AG08396 (cell line): Measurements from ENCODE around the gene AGTRAP.

Source experiments
- DNase-seq: peaks from one replicate; pipeline ENCODE4 v3.0.0; 2012; ENCODE audit warnings: low spot score, mixed read lengths

The AGTRAP gene

DNA sequence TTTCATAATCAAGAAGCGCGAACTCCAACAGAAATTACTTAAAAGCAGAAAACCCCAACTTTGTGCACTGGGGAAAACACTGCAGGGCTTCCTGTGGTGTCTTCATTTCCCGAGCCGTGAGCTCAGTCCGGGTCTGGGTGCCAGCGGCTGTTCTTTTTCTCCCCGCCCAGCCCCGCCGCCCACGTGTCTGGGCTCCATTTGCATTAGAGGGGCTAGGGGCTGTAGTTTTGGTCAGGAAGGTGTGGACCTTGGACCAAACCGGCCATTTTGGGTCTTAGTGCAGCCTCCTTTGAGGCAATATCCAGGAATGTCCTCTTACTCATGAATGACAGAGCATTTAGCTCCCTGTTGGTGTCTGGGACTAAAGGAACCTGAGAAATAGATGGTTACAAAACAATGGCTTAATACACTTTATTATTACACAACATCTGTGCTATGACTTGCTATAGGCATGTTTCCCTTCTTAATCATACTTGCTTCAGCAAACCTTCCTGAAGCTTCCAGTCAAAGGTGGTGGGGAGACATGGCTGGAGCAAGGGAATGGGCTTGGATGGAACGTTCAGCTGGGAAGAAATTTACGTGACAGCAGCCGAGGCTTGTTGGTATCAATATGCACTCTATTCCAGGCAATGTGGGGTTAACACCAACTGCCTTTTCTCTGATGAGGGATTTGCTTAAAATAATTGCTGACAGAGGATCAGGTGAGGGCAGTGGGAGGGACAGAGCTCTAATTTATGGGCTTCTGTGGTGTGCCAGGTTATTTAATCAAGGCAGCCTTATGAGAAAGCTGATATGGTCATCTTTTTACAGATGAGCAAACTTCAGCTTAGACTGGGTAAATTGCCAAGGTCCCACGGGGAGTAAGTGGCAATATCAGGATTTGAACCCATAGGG lies 1.1 kb downstream of the AGTRAP start:
- DNase-seq, result peak; percentile 75

DNA sequence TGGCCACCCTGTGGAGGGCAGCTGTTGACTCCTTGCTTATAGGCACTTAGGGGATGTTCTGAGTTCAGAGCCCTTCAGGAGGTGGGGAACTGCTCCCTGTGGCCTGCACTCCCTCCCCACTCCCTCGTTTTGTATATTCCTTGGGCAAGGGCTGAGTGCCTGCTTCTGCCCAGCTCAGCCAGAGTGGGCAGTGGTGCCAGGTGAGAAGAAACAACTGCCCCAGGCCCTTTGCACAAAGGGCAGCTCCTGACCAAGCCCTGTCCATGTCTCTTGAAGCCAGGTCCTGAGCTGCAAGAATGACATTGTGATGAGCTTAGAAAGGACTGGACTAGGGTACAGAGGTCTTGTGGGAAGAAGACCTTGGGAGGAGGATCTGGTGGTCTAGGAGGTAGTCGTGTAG lies 2.2 kb downstream of the AGTRAP start:
- no peak for DNase-seq

DNA sequence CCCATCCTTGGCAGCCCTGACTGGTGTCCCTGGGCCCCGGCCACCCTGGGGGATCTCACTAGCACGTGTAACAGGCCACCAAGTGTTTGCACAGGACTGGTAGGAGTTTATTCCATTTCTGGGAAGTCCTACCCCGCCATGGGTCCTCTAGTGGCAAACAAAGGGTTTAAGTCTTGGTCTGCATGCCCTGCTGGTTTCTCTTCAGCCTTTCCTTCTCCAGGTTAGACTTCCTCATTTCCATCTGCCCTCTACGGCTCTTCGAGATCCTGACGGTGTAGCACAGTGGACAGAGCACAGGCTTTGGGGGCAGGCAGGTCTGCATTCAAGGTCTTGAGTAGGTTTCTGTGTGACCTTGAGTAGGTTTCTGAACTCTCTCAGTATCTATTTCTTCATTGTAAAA lies 2.8 kb downstream of the AGTRAP start:
- DNase-seq, result no peak

DNA sequence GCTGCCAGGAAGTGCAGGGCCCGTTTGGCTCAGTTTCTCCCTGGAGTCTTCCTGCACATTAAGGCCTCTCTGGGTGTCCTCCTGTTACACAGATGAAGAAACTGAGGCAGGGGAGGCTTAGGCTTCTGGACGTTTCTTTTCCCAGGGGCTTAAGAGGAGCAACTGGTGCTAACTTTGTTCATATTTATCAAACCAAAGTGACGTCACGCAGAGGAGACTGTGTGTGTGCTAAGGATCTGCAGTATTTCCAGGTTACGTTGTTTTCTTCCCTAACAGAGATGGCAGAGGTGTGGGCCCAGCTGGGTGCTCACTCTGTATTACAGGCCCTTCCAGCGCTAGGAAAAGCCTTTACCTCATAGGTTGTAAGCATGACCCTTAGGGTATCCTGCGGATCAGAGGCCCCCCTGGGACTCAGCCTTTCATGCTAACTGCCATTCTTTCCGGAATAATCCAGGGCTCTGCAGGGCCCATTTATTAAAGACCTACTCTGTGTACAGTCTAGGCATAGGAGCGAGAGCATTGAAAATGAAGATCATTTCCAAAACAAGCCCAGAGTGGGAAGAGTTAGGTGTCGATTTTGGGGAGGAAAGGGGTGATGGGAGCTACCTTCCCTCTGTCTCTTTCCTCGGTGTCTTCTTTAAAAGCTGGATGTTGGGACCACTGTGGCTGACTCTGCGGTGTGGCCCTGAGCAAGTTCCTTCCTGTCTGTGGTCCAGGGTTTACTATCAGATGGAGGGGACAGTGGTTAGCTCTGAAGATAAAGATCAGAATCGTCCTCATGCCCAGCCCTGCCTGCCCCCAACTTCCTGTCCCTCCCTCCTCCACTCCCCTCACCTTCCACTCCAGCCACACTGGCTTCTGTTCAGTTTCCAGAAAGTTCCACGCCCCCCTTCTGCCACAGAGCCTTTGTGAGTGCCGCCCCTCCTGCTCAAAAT lies 4.6 kb downstream of the AGTRAP start:
- no peak for DNase-seq

DNA sequence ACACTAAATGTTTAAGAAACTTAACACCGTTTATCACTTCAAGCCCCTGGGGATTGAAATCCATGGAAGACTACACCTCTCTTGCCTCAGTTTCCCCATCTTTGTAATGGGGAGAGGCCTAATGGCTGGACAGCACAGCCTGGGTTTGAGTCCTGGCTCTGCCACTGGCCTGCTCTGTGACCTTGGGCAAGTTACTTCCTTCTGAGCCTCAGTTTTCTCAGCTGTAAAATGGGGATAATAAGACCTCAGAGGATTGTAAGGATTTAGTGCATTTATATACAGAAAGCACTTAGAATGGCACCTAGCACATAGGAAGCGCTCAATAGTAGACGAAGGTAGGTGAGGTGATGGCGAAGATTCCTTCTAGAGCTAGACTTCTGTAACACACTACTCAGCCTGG lies 5.5 kb downstream of the AGTRAP start:
- DNase-seq, result no peak

DNA sequence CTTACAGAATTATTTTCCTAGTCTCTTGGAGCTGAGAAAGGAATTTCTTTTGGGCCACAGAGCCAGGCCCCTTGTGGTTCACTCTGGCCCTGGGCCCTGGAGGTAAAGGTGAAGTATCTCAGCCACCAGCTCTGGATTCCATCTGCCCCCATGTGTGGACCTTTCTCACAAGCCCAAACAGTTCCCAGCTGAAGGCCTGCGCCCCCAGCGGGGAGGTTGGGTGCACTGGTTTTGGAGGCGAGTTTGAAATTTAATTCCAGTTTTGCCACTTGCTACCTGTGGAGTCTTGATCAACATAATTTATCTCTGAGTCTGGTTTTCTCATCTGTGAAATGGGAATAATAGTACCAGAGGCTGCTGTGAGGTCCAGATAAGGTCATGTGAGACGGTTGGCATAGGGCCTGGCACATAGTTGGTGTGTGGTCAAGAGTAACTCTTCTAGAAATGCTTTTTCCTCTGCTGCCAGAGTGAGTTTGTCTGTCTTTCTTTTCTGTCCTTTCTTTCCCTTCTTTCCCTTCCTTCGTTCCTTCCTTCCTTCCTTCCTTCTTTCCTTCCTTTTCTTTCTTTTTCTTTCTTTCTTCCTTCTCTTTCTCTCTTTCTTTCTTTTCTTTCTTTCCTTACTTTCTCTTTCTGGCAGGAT lies 6.1 kb downstream of the AGTRAP start:
- DNase-seq, result no peak

DNA sequence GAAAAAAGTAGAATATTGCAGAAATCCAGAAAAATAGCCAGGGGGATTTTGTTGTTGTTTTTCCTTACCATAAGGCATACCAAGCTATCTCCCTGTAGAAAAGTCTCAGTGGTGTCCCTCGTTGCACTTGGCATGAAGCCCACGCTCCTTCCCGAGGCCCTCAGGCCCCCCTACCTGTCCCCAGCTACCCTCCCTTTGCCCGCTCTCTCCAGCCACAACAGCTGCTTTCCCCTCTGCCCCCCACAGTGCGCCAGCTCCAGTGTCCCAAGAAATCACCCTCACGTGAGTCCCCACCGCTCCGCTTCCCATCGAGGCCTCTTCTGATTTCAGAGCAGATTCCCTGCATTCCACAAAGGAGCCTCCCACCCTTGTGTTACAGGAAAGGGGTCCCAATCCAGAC lies 8.4 kb downstream of the AGTRAP start:
- DNase-seq, result no peak

DNA sequence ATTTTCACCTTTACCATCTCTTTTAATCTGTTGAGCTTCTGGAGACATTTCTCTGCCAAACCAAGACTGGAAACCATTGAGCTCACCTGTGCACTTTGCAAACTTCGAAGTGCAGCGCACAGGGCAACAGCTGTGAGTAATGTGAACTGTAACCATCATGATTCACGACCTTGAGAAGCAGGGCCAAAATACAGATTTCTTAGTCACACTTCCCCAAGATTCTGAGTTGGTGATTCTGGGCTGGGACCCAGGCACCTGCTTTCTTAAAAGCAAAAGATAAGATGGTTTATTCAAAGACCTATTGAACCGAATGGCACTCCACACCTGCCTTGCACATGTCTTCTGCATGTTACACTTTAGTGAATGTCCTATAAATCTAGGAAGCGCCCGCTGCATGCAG lies 10.2 kb downstream of the AGTRAP start:
- DNase-seq, result no peak

DNA sequence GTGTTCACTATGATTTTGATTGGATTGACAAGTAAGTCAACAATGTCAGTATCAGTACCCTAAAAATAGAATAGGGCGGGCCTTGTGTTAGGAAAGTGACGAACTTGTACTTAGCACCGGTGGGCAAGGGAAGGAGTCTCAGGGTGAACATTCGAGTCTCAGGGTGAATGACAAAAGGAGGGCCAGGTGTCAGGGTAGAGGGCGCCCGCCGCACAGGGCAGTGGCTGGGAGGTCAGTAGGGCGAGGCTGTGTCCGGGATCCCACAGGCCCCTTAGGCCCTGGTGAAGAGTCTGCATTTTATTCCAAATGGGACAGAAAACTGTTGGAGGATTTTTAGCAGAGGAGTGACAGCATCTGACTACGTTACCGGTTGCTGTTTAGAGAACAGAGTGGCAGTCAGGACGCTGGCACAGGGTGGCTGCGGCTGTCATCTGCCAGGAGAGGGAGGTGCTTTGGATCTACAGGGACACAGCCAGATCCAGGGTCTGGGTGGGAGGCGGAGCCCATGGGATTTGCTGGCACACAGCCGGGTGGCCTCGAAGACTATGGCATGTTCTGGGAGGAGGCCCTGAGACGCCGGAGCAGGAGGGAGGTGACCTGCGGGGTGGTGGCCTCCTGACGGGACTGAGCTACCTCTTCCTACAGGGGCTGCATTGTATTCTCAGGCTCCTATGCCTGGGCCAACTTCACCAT lies 11.0 kb downstream of the AGTRAP start:
- DNase-seq, result no peak

DNA sequence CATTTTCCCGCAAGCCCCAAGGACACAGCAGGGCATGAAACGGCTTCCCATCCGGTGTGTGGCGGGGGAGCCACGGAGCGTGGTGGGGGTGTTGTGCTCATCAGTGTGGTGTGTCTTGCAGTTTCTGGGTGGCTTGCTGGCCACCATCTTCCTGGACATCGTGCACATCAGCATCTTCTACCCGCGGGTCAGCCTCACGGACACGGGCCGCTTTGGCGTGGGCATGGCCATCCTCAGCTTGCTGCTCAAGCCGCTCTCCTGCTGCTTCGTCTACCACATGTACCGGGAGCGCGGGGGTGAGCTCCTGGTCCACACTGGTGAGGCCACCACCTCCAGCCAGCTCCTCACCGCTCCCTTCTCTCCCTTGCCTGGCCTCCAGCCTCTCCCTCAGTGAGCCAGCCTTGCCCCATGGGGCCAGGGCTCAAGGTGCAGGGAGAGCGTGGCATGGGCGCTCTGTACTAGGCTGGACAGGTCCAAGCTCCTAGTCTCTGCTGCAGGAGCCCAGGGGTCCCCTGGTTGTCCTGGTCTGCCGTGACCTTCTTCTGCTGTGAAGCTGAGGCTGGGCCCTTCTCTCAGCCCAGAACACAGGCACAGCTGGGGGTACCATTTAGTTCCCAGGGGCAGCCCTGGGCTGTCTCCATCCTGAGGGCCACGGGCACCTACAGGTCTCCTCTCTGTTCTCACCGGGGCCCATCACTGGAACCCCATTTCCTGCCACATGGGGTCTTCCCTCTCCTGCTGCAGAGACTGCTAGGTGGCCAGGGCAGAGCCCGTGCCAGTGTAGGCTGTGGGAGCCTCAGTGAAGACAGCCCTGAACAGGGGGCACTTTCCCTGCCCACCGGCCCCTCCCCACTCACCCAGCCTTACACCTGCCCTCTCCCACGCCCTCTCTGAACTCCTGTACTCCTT lies 12.6 kb downstream of the AGTRAP start:
- DNase-seq, result no peak

DNA sequence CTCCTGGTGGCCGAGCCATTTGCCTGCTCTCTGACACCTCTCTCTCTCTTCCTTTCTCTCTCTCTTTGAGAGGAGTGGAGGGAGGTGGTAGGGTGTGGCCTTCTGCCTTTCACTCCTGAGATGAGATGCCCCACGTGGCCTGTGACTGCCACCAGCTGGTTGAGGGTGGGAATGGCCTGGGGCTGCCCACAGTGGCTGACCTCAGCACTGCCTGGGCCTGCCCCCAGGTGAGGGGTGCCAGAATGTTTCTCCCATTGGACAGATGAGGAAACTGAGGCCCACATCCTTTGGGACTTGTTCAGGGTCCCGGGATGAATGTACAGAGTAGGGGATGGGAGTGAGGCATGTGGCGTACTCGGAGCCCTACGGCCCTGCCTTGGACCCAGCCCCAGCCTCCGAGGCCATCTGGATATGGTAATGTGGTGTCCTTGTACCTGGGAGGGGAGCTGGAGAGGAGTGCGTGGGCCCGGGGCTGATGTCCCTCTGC lies 13.3 kb downstream of the AGTRAP start:
- peak; percentile 79 for DNase-seq

DNA sequence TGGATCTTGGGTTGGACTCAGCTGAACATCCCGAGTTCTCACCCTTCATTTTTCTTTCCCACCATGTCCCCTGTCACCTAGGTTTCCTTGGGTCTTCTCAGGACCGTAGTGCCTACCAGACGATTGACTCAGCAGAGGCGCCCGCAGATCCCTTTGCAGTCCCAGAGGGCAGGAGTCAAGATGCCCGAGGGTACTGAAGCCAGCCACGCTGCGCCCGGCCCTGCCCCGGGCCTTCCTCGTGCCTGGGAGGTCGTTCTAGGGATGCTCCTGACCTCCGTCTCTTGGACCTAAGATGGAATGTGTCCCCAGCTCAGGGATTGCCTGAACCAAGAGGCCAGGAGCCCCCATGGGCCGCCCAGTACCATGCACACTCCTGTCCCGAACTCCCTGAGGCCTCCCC lies 14.1 kb downstream of the AGTRAP start:
- no peak for DNase-seq

DNA sequence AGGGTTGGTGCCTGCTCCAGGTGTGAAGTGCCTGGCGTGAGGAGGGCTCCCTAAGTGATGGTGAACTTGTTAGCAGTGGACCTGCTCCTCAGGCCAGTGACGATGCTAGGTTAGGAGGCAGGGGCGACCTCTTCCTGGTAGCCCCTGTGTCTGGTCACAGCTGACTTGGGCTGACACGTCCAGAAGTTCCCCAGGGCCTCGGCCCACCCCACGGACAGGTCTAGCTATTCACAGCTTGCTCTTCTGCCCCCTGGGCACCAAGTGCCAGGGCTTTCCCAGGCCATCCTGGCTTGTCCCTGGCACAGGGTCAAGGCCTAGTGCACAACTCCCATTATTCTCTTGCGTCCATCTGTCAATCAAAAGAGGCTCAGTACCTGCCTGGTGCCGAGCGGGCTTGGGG lies 15.2 kb downstream of the AGTRAP start:
- DNase-seq, result no peak

DNA sequence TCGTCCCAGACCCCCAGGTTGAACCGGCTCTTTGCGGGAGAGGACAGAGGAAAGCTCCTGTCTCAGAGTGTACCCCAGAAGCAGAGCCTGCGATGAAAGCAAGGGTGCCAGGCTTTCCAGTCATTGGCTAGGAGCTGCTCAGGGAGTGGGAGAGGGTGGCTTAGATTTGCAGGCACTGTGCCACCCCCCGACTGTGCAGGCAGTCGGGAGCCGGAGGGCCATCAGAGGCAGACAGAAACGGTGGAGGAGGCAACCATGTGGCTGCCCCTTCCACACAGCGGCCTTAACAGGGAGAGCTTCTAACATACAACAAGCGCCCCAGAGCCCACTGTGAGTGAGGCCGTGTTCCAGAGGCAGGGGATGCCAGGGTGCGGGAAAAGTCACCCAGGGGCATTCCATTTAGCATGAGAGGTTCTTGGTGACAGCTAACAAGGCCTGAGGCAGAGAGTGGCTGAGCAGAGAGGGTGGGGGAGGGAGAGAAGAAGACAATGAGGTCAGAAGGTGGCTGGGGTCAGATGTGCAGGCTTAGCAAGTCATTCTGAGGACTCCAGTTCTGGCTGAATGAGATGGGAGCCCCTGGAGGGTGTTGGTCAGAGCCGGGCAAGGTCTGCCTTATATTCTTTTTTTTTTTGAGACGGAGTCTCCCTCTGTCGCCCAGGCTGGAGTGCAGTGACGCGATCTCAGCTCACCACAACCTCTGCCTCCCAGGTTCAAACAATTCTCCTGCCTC lies 16.6 kb downstream of the AGTRAP start:
- DNase-seq, result no peak

DNA sequence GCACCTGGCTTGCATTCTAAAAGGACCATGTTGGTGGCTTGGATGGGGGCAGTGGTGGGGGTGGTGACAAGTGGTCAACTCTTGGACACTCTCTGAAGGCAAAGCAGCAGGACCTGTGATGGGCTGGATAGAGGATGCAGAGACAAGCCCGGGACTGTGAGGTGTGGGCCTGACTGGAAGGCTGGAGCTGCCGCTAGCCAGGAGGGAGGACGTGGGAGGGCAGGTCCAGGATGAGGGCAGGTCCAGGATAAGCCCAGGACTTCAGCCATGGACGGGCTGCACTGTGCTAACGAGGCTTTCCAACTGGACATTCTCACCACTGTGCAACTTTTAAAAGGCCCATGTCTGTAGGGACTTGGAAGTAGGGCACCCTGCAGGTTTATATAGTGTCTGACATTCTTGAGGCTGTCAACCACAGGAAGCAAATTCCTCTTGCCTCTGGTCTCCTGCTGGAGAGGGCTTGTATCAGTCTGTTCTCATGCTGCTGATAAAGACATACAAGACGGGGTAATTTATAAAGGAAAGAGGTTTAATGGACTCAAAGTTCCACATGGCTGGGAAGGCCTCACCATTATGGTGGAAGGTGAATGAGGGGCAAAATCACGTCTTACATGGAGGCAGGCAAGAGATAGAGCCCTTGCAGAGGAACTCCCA lies 17.7 kb downstream of the AGTRAP start:
- DNase-seq, result no peak

DNA sequence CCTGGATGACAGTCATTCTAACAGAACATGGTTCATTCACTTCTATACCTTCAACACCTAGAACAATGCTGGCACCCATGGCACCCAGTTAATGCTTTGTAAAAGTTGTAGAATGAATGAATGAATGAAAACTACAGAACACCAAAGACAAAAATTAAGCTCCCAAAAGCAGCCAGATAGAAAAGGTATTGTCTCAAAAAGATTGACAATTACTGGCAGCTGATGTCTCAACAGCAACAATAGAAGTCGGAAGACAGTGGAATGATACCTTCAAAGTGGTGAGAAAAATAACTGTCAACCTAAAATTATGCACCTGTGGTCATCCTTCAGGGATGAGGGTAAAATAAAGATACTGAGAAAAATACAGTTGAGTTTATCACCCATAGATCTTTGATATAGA lies 21.1 kb downstream of the AGTRAP start:
- DNase-seq, result no peak

DNA sequence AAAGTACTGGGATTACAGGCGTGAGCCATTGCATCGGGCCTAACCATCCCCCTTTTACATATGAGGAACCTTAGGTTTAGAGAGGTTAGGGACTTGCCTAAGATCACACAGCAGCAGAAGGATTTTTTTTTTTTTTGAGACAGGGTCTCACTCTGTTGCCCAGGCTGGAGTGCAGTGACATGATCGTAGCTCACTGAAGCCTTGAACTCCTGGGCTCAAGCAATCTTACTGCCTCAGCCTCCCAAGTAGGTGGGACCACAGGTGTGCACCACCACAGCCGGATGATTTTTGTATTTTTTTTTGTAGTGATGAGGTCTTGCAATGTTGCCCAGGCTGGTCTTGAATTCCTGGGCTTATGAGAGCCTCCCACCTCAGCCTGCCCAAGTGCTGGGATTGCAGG lies 23.9 kb downstream of the AGTRAP start:
- no peak for DNase-seq

DNA sequence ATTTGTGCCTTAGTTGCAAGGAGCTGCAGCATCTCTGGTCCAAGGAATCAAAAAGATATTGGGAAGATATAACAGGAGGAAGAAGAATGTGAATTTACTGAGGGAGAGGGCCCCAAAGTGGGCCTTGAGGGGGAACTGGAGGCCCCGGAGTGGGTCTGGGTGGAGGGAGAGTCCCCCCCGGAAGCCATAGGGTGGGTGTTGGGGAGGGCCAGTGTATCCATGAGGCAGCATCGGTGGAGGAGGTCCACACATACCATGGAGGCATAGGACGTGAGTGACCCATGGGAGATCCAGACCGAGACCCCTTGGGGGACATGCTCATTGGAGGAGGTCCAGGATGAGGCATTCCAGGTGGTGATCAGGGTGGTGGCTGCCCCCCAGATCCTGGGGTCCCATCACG lies 25.3 kb downstream of the AGTRAP start:
- no peak for DNase-seq

DNA sequence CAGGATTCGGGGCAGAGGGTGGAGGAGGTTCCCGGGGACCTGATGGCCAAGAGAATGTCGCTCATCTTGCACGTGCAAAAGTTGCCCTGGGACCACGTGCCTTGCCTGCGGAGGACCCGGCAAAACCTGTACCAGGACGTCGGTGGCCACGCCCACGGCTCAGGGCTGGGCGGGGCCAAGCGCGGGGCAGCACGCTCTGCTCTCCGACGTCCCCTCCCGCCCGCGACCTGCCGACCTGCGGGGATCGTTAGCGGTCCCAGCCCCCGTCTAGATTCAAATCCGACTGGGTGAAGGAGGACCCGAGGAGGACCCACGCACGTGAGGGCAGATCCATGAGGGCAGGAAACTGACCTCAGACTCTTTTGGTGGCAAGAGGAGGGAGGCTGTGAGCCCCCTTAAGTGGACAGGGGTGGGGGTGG lies 26.1 kb downstream of the AGTRAP start, which contains the start of gene C1orf167:
Gene C1orf167 (plus strand): TSS at position 206 of the 419 bp plus-strand sequence. CDS start 2,208 bp downstream, outside the sequence.
- DNase-seq, result no peak
